ENCODE measurements around the gene SLC27A4. TPM values are rescaled to one million over a fixed set of nuclear protein-coding genes. Genes with fewer than 3 reads are reported as not detected.

SLC27A4 gene
- total RNA-seq, 1 experiment from 2014 or later = 49.0 TPM

GRCh38 chr9:128385496-128386460, 45.5 kb downstream of the SLC27A4 start:
- in situ Hi-C loops (cut with HindIII; ENCODE audit: low sequenced_read_pairs) = no loop called here
- DNase-seq (ENCODE audit: low spot score) = no peak

GRCh38 chr9:128388150-128388549, 47.8 kb downstream of the SLC27A4 start:
- DNase-seq (ENCODE audit: low spot score) = no peak
- in situ Hi-C loops (cut with HindIII; ENCODE audit: low sequenced_read_pairs) = no loop called here

GRCh38 chr9:128389395-128390149, 49.2 kb downstream of the SLC27A4 start:
- in situ Hi-C loops (cut with HindIII; ENCODE audit: low sequenced_read_pairs) = no loop called here
- no peak for DNase-seq (ENCODE audit: low spot score)

GRCh38 chr9:128390150-128390812, 50.0 kb downstream of the SLC27A4 start:
- in situ Hi-C loops (cut with HindIII; ENCODE audit: low sequenced_read_pairs) = no loop called here
- DNase-seq (ENCODE audit: low spot score) = no peak

- in situ Hi-C loops (cut with HindIII; ENCODE audit: low sequenced_read_pairs) = no loop called here
- DNase-seq (ENCODE audit: low spot score) = no peak
Observed at GRCh38 chr9:128390813-128391711, 50.7 kb downstream of the SLC27A4 start.

- no peak for DNase-seq (ENCODE audit: low spot score)
- in situ Hi-C loops (cut with HindIII; ENCODE audit: low sequenced_read_pairs) = no loop called here
Observed at GRCh38 chr9:128391956-128392301, 51.6 kb downstream of the SLC27A4 start.

- in situ Hi-C loops (cut with HindIII; ENCODE audit: low sequenced_read_pairs) = no loop called here
- DNase-seq (ENCODE audit: low spot score) = no peak
Observed at GRCh38 chr9:128392302-128393144, 52.2 kb downstream of the SLC27A4 start.

- no peak for DNase-seq (ENCODE audit: low spot score)
- in situ Hi-C loops (cut with HindIII; ENCODE audit: low sequenced_read_pairs) = no loop called here
Observed at GRCh38 chr9:128393145-128393775, 52.9 kb downstream of the SLC27A4 start.

- in situ Hi-C loops (cut with HindIII; ENCODE audit: low sequenced_read_pairs) = no loop called here
- DNase-seq (ENCODE audit: low spot score) = no peak
Observed at GRCh38 chr9:128393970-128394369, 53.6 kb downstream of the SLC27A4 start.

GRCh38 chr9:128394379-128395168, 54.2 kb downstream of the SLC27A4 start:
- DNase-seq (ENCODE audit: low spot score) = no peak
- in situ Hi-C loops (cut with HindIII; ENCODE audit: low sequenced_read_pairs) = no loop called here

- DNase-seq (ENCODE audit: low spot score) = no peak
- in situ Hi-C loops (cut with HindIII; ENCODE audit: low sequenced_read_pairs) = no loop called here
Observed at GRCh38 chr9:128396970-128397613, 56.8 kb downstream of the SLC27A4 start.

GRCh38 chr9:128397831-128398230, 57.5 kb downstream of the SLC27A4 start:
- in situ Hi-C loops (cut with HindIII; ENCODE audit: low sequenced_read_pairs) = no loop called here
- no peak for DNase-seq (ENCODE audit: low spot score)

GRCh38 chr9:128399861-128400260, 59.5 kb downstream of the SLC27A4 start:
- in situ Hi-C loops (cut with HindIII; ENCODE audit: low sequenced_read_pairs) = no loop called here

GRCh38 chr9:128404560-128404959, 64.2 kb downstream of the SLC27A4 start:
- in situ Hi-C loops (cut with HindIII; ENCODE audit: low sequenced_read_pairs) = no loop called here
- no peak for DNase-seq (ENCODE audit: low spot score)

More at GRCh38 chr9:128399861-128400260, 59.5 kb downstream of the SLC27A4 start:
- no peak for DNase-seq (ENCODE audit: low spot score)

- DNase-seq (ENCODE audit: low spot score) = no peak
- in situ Hi-C loops (cut with HindIII; ENCODE audit: low sequenced_read_pairs) = no loop called here
Observed at GRCh38 chr9:128405077-128405779, 64.9 kb downstream of the SLC27A4 start.

GRCh38 chr9:128405780-128406171, 65.4 kb downstream of the SLC27A4 start:
- no peak for DNase-seq (ENCODE audit: low spot score)
- in situ Hi-C loops (cut with HindIII; ENCODE audit: low sequenced_read_pairs) = no loop called here

Measured in G401 (cell line).